Parietal lobe (tissue), 1 donor: Measurements from ENCODE around the gene TRA2B. TPM values are rescaled to one million over a fixed set of nuclear protein-coding genes. Genes with fewer than 3 reads are reported as not detected.

Source experiments
- total RNA-seq: library from RNA; depleted of rRNA; stranded (reverse); fragments of >200 nt; gene quantifications from one replicate; pipeline ENCODE4 v1.2.3, GENCODE V29; 2014

TRA2B gene
- 258 TPM for total RNA-seq

GRCh38 chr3:185937689-185938374 lies at the start of gene TRA2B:
TRA2B (minus strand) TSS chr3:185938014; CDS start chr3:185937860, 154 bp downstream.

Other genes starting within 250 kb of the TRA2B start
- 62.6 TPM for gene IGF2BP2, start 113.0 kb downstream of the TRA2B start, total RNA-seq
- gene ETV5, start 171.1 kb upstream of the TRA2B start, total RNA-seq: 51.6 TPM